ENCODE data around the gene QARS1.

The QARS1 gene
- total RNA-seq = 130 to 178 reads per million in 2 donors

GRCh38 chr3:49104427-49105291 lies at the start of gene QARS1:
Gene QARS1, minus strand, starts transcription at chr3:49104757. Its CDS starts 24 bp downstream, at chr3:49104733.
- DNase-seq = peak; percentile 78

GRCh38 chr3:49153349-49153912 lies 48.9 kb upstream of the QARS1 start:
- no peak for DNase-seq

DNA sequence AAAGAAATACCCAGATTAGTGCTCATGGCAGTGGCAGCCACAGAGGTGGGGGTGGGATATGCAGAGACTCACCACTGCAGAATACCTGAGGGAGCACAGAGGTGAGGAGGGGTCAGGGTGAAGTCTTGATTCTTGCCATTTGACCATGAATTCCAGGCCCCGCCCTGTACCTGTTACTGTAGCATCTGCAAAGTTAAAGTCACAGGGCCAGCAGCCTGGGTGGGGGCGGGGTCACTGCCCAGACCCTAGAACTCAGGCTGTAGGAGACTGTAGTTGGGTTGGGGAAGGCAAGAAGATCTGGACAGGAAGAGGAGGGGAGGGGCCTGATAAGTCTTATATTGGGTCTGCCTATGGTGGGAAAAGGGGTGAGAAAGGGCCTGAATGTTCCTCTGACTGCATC lies 47.1 kb upstream of the QARS1 start:
- DNase-seq = no peak

- DNase-seq = no peak
Measured at GRCh38 chr3:49148159-49148558, 43.6 kb upstream of the QARS1 start.

DNA sequence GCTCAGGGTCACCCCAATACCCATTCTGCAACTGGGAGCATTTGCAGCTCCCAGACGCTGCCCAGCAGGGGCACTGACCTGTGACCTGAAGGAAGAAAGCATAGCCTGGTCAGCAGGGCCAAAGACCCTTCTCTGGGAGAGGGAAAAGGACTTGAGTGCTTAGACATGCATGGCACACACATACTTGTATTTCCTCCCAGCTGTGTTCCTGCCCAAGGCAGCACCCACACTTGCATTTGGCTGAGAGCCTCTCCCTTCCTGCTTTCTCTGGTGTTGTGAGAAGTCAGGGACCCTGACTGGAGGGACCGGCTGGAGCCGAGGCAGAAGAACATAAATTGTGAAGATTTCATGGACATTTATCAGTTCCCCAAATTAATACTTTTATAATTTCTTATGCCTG lies 35.5 kb upstream of the QARS1 start:
- no peak for DNase-seq

- DNase-seq = no peak
Measured at GRCh38 chr3:49135499-49135898, 30.9 kb upstream of the QARS1 start.

GRCh38 chr3:49134471-49135265 lies 30.1 kb upstream of the QARS1 start:
- DNase-seq = no peak

DNA sequence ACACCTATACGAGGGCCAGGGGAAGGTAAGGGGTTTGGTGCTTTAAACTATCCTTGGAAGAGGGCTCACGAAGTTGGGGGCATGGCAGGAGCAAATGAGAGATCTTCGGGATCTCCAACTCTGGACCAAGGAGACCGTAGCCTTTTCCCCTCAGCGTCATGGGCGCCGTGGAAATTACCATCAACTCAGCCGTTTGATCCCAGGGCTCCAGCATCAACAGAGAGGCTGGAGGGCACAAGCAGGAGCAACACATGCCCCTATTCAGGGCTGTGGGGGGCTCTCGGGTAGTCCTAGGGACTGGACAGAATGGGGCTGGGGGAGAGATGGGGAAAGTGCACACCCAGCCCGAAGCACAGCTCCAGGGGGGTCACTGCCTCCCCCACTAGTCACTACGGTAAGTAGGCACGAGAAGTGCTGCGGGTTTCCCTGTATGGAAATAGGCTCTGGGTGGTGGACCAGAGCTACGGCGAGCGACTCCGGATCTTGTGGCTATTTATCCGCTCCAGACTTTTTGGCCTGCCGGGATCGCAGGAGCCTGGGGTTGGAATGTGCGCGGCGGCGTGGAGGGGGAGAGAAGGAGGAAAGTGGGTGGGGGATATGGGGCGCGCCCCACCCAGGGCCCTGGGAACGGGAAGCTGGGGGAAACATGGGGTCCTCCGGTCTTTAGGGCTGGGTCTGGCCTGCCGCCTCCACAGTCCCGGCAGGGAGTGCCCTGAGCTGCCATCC lies 28.8 kb upstream of the QARS1 start:
- no peak for DNase-seq

DNA sequence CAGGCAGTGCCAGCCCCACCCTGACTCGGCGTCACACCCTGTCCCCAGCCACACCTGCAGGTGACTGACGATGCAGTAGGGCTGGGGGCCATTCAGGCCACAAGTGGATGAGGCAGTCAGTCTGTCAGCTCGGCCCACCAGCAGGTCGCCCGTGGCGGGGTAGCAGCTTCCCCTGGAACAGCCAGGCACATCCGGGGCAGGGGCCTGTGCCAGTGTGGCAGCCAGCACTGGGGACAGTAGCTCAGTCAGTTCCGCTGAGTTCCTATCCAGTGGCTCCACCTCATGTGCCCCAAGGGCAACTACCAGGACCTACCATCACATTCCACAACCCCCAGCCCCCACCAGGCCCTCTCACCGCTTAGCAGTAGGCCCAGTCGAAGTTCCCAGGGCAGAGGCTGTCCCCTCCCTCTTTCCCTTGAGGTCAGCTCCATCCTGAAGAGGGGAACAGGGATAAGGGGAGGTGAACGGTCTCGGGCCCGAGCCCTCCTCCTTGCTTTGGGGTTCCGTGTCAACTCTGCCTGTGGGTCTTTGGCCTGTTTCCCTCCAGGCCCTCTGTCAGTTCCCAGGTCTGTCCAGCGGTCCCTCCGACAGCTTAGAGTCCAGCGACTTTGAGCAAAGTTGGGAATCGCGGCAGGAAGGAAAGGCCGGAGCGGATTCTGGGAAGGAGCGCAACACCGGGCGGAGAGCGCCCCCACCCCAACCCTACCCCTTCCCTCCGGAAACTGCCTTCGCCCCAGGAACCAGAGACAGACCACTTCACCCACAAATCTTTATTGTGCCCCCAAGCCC lies 28.1 kb upstream of the QARS1 start, which contains the start of gene LAMB2:
TSS of gene LAMB2 (minus strand) at position 614 of the 789 bp plus-strand sequence. CDS start at position 431, 183 bp downstream.
- no peak for DNase-seq

GRCh38 chr3:49132073-49132436 lies 27.5 kb upstream of the QARS1 start:
- no peak for DNase-seq

GRCh38 chr3:49131576-49131975 lies 27.0 kb upstream of the QARS1 start:
- no peak for DNase-seq

- DNase-seq = no peak
Measured at GRCh38 chr3:49131040-49131439, 26.5 kb upstream of the QARS1 start.

DNA sequence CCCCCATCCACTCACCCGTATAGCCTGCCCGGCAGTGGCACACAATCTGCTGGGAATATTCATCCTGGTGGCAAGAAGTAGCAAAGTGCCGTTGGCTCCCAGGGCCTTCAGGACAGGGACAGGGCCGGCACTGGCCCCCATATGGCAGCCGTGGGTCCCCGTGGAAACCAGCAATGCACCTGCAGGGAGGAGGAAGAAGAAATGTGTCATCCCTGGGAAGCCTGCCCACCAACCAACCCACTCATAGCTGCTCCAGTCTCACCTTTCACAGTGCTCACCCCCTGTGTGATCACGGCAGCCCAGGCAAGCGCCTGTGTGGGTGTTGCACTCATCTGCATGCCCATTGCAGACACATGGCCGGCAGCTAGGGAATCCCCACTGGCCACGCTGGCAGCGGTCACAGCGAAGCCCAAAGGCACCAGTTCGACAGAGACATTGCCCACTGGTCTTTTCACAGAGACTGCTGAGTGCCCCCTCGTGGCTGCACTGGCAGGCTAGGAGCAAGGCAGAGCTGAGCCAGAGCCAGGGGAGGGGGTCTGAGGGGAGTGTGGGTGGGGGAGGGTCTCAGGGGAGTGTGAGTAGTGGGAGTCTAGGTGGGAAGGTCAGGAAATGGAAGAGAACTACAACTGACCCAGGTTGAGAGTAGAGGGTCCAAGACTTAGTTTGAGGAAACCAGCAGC lies 20.6 kb upstream of the QARS1 start:
- no peak for DNase-seq

DNA sequence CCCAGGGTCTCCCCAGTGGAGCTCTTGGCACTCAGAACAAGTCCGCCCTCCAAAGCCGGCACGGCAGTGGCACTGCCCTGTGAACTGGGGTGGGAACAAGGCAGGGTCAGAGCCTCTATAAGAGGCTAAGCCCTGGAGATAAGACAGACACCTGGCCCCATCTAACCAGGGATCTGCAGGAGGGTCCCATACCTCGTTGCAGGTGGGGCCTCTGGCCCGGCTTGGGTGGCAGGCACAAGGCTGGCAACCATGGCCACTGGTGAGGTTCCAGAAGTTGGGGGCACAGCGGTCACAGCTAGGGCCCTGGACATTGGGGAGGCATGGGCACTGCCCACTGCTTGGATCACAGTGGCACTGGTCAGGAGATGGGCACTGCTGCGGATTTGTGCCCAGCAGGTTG lies 19.6 kb upstream of the QARS1 start:
- DNase-seq = no peak

DNA sequence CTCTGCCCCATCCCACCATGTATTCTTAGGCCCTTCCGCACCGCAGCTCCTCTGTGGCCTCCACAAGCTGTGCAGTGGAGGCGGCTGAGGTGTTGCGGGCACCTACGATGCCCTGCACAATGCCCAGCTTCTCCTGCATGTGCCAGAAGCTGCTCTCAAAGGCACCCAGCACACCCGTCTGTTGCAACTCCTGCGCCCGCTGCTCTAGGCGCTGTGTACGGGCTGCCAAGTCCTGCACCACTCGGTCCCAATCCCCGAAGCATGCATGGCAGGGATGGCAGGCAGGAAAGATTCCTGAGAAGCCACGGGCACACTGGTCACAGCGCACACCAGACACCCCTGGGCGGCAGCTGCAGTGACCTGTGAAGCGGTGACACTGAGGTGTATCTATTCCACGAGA lies 19.1 kb upstream of the QARS1 start:
- DNase-seq = no peak

GRCh38 chr3:49122886-49123545 lies 18.5 kb upstream of the QARS1 start:
- no peak for DNase-seq

DNA sequence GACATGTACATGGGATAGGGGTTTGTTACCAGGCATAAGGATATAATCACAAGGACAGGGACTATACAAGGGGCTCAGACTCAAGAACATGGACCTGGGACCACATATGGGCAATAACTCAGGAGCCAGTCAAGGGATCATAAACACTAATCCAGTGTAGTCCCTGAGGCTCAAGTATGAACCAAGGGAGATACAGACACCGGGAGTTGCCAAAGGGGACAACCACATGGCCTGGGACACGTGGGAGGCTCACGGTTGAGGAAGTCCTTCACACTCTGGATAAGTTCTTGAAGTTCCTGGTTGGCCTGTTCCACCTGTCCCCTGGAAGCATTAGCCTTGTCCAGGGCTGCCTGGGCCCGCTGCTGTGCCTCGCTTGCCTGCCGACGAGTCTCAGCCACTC lies 17.9 kb upstream of the QARS1 start:
- DNase-seq = no peak

- no peak for DNase-seq
Measured at GRCh38 chr3:49122022-49122421, 17.5 kb upstream of the QARS1 start.

DNA sequence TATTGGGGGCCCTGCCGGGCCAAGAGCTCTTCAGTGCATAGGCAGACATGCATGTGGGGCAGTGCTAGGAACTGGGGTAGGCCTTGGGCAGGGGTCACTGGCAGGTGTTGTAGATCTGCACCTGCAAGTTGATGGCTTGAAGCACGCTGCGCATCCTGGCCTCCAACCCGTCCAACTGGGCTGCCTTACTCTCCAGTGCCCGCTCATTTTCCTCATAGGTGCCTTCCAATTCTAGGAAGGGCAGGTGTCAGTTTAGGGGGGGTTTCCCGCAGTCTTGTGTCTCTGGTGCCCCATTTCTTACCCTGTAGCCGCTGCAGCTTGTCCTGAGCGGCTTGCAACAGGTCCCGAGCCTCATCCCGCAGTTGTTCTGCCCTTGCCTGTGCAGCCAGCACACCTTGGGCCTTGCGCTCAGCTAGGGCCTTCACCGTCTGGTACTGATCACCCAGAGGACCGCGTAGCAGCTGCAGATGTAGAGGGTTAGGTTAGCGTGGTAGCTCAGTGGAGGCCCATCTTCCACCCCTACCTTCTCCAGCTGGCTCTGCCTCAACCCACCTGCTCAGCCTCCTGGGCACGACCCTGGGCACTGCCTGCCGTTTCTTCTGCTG lies 16.7 kb upstream of the QARS1 start:
- no peak for DNase-seq

GRCh38 chr3:49120438-49121131 lies 16.0 kb upstream of the QARS1 start, which contains the start of gene USP19:
Gene USP19, minus strand, starts transcription at chr3:49120823. Its CDS starts 1,678 bp downstream, at chr3:49119145.
- DNase-seq = peak; percentile 91
